Prostate gland (tissue), 2 donors: ENCODE results near the gene SMYD5.

Experiments used
- POLR2A ChIP-seq: fragments of 450-650 bp; IDR thresholded peaks from one replicate; pipeline ENCODE4 v1.6.1; 2016; ENCODE audit warnings: antibody characterized with exemption, mild to moderate bottlenecking
- POLR2AphosphoS5 ChIP-seq: sonication (generic); formaldehyde crosslinking; IDR thresholded peaks from one replicate; pipeline ENCODE4 v1.6.1; 2017; ENCODE audit warnings: antibody characterized with exemption
- TF ChIP-seq, protein P1 (sequence below), 4 experiments: fragments of 200-600 bp in 2 of 4; fragments of 450-650 bp in 2 of 4; sonication (generic) in 2 of 4; IDR thresholded peaks; 1 replicate in 3 of 4; 2 replicates in 1 of 4; pipeline ENCODE4 v1.5.1; 2016 to 2019; ENCODE audit warnings: antibody characterized with exemption in 4 of 4, mild to moderate bottlenecking in 2 of 4, moderate library complexity in 2 of 4

DNA sequence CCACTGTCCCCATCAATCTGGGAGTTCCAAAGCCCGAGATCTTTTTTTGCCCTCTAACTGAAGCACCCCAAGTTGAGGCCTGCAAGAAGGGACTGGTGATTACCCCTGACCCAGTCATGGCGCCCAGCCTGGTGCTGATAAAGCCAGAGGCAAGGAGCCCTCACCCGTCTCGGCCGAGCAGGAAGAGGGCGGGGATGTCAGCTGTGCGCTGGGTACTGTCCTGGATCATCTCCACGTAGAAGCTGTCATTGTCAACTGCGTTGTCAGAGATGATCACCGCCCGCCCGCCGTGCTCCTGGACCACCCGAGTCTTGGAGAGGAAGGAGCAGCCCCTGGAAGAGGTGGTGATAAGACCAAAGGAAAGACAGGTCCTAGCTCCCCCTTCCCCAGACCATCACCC lies 14.6 kb downstream of the SMYD5 start:
- no peak for TF ChIP-seq POLR2AphosphoS5
- TF ChIP-seq, protein P1, sequence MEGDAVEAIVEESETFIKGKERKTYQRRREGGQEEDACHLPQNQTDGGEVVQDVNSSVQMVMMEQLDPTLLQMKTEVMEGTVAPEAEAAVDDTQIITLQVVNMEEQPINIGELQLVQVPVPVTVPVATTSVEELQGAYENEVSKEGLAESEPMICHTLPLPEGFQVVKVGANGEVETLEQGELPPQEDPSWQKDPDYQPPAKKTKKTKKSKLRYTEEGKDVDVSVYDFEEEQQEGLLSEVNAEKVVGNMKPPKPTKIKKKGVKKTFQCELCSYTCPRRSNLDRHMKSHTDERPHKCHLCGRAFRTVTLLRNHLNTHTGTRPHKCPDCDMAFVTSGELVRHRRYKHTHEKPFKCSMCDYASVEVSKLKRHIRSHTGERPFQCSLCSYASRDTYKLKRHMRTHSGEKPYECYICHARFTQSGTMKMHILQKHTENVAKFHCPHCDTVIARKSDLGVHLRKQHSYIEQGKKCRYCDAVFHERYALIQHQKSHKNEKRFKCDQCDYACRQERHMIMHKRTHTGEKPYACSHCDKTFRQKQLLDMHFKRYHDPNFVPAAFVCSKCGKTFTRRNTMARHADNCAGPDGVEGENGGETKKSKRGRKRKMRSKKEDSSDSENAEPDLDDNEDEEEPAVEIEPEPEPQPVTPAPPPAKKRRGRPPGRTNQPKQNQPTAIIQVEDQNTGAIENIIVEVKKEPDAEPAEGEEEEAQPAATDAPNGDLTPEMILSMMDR (IDR thresholded peaks at IDR 0.05) = no peak
- no peak for TF ChIP-seq POLR2A
